B cell (primary cell): Measurements from ENCODE around the gene PGBD5.

Experiments used
- CTCF ChIP-seq: fragments of 200-600 bp; IDR thresholded peaks from one replicate; pipeline ENCODE4 v1.8.0; 2022; ENCODE audit warnings: antibody characterized with exemption, mild to moderate bottlenecking
- EZH2 ChIP-seq: IDR thresholded peaks from 2 replicates; pipeline ENCODE4 v1.6.1; 2012; ENCODE audit warnings: borderline replicate concordance, low read depth, mild to moderate bottlenecking, moderate library complexity, low read length; ENCODE audit not compliant: insufficient read depth, poor library complexity, severe bottlenecking

DNA sequence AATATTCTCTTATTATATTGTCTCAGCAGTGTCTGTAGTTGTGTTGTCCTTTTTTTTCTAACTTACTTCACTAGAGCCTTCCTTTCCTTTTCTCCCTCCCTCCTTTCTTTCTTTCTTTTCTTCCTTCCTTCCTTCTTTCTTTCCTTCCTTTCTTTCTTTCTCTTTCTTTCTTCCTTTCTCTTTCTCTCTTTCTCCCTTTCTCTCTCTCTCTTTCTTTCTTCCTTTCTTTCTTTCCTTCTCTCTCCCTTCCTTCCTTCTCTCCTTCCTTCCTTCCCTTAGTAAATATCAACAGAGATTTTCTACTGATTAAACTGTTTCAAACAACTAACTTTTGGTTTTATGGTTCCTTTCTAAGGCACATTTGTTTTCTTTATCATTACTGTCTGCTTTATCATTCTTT lies 43.1 kb upstream of the PGBD5 start:
- TF ChIP-seq CTCF (no peak), EZH2 (no peak)
